Stimulated activated naive CD4-positive, alpha-beta T cell treated with Interleukin-2 at 50 U/mL for 16 hours (primary cell): ENCODE data around the gene TNFSF15.

ENCODE experiments used
- DNase-seq: peaks from one replicate; lab custom pipeline; 2025; lab: John Stamatoyannopoulos, UW

The TNFSF15 gene

GRCh38 chr9:114825126-114825795 is 19.4 kb upstream of the TNFSF15 start:
- no peak for DNase-seq

DNA sequence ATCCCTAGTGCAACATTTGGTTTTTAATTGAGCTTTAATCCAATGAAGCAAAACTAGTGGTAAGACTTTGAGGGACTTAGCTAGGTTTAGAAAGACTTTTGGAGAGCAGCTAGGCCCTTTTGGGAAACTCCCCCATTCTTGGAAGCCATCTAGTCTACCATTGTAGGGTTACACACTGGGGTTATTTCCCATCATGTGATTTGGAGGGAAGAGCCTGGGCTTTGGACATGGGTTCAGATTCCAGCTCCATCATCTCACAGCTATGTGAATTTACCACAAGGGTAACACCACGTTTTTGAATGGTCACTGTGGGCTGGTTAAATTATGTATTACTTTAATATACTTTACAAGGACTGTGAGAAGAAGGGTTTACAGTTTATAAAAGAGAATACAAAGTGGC is 18.3 kb upstream of the TNFSF15 start:
- no peak for DNase-seq

- DNase-seq = no peak
Measured at GRCh38 chr9:114823441-114823840, 17.6 kb upstream of the TNFSF15 start.

DNA sequence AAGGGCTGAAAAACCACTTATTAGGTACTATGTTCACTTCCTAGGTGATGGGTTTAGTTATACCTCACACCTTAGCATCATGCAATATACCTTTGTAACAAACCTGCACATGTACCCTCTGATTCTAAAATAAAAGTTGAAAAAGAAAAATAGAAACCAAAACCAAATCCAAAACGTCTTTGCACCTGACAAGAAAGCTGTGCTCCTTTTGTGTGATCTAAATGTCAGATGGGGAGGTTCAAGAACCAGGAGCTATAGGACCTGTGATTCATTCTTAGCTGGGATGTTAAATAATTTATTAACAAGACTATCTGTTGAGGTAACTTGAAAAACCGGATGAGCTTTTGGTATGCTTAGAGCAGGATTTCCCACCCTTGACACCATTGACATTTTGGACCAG is 16.9 kb upstream of the TNFSF15 start:
- DNase-seq = no peak

DNA sequence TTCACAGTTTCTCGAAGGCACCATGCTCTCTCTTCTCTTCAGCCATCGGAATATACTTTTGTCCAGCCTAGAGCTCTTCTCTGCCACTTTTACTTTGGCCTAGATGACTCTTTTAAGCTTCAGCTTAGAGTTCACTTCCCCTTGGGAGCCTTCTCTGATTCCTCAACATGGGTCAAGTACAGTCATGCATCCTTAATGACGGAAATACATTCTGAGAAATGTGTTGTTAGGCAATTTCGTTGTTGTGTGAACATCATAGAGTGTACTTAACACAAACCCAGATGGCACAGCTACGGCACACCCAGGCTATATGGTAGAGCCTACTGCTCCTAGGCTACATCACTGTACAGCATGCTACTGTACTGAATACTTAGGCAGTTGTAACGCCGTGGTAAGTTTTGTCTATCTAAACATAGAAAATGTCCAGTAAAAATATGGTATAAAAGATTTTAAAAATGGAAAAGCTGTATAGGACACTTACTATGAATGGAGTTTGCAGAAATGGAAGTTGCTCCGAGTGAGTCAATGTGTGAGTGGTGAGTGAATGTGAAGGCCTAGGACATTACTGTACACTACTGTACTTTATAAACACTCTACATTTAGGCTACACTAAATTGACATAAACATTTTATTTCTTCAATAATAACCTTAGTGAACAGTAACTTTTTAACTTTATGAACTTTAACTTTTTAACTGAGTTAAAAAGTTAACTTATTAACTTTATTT is 15.1 kb upstream of the TNFSF15 start:
- DNase-seq = no peak

DNA sequence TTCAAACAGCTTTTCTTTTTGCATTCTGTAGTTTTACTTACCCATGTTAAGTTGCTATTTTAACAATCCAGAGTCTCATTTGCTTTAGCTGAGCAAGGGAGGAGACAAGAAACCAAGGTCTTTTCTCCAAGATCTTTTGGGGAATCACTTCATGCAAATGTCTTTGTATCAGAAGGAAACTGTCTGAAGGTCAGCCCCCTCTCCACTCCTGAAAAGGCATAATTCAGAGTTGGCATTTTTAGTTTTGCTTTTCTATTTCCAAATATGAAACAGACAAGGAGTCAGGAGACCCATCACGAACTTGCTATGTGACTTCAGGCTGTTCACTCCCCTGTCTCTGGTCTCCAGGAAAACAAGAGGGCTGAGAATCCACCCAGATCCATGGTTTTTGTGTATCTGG is 12.3 kb upstream of the TNFSF15 start:
- no peak for DNase-seq

DNA sequence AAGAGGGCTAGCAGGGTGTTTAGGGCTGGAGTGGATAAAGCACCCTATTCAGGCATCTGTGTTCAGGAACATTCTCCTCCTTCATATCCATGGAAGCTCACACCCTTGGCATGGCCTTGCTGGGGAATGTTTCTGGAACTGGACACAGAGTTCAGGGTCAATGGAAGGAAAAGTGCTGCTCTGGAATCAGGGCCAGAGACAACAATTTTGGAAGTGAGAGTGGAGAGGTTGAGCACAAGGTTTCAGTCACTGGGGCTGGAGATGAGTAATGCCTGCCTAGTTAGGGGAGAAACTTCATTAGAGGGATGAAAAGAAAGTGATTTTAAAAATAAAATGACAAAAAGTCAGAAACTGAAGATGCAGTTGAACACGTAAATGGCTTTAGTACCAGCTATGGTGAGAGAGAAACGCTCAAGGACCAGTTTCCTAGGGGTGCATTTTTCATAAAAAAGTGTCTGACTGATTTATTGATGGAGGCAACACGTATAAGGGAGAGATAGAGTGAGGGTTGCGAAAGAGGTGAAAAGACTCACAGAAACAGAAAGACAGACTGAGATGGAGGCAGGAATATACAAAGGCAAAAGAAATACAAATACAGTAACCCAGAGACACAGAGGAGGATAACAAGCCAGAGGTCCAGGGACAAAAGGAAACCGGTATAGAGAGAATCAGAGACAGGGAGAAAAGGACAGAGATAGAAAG is 8.0 kb upstream of the TNFSF15 start:
- DNase-seq = no peak

GRCh38 chr9:114811966-114812636 is 6.3 kb upstream of the TNFSF15 start:
- DNase-seq = no peak

- DNase-seq = no peak
Measured at GRCh38 chr9:114811301-114811700, 5.5 kb upstream of the TNFSF15 start.

DNA sequence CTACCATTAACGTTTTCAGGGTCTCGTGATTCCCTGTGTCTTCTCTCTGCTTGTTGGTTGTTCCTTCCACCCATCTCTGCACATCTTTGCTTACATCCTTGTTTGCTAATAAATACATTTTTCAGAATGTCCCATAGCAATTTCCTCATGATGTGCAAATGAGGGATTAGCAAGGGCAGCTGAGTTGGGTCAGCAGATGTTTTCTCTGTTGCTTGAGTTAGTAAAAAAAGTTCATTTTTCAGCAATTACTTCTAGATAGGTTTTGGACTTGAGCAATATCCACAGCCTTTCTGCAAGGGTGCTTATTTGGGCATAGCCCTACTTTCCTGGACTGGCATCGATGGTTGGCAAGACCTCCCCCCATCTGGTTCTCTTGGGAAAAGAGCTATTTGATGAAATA is 4.8 kb upstream of the TNFSF15 start:
- DNase-seq = no peak

DNA sequence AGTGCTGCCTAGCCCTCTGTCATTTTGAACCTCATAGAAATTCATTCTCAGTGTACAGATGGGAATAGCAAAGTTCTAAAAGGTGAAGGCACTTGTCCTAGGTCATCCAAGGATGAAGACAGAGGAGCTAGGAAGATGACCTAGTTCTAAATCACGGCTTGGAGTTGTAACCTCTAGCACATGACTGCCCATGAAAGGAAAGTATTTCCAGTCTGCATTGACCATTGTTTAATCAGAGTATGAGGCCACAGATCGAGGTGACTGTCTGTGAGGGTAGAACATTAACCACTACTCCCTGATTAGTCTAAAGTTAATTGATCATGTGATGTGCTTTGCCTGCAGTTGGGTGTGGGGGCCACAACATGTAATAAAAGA is 674 bp upstream of the TNFSF15 start:
- DNase-seq = no peak

DNA sequence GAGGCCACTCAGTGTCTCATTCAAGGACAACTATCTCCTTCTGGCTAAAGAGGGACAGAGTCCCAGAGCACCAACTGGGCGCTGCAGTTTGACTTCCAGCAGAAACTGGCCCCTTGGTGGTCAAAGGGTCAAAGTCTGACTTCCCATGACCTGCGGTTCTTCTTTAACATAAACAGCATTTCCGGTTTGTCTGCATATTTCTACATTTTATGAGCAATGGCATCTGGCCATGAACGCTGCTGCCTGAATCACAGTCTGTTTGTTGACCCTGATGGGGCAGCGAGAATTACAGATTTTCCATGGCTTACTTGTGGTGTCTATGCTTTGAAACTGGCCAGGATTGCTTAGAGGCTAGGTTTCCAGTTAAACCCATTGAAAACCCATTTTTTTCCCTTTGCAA is 1.3 kb downstream of the TNFSF15 start:
- DNase-seq = no peak

DNA sequence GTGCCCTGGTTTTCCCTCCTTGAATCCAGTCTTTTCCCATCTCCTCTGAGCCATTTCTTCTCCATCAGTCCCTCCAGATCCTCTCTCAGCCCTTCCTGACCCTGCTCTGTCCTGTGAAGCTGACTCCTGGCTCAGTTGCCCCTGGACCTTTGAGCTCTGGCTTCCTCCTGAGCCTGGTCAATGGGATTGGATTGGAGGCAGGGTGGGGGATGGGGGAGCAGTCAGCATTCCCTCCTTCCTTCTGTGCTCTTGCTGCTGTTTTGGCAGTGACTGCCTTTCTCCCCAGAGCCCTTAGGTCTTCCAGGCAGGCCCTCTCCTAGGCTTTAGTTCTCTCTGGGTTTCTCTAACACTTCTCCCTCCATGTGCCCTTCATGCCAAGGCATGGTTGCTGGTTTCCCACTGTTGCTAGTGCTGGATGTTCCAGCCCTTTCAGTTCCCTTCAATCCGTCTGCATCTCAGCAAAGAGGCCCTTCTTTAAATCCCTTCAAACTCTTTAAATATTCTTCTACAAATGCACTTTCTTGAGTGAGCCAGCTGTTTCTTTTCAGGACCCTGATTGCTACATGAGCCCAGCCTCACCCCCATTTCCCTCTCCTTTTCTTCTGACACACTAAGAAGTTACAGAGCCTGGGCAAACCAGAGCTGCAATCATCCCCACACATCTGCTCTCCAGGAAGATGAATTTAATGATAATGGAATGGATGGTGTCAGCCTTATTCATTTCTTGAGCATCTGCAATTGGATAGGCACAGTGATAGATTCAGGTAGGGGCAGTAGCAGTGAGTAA is 2.2 kb downstream of the TNFSF15 start:
- DNase-seq = no peak

- DNase-seq = no peak
Measured at GRCh38 chr9:114799925-114800324, 5.9 kb downstream of the TNFSF15 start.

DNA sequence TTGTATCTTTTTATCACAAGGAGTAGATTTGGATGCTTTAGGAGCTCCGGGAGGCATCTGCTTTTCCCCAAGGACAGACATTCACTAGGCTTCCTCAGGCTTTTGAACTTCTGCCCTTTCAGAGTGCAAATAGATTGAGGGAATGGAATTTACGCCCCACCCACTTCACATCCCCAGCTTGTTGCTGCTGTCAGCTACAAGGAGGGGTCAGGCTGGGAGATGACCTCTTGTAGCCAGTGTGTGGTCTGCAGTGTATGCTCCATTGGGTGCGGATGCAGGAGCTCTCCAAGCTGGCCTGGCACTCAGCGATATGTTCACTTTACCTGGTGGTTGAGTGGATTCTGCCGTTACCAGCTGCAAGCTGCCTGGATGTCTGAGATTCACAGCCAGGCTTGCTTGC is 6.4 kb downstream of the TNFSF15 start:
- DNase-seq = no peak

- DNase-seq = no peak
Measured at GRCh38 chr9:114798780-114799427, 6.9 kb downstream of the TNFSF15 start.

DNA sequence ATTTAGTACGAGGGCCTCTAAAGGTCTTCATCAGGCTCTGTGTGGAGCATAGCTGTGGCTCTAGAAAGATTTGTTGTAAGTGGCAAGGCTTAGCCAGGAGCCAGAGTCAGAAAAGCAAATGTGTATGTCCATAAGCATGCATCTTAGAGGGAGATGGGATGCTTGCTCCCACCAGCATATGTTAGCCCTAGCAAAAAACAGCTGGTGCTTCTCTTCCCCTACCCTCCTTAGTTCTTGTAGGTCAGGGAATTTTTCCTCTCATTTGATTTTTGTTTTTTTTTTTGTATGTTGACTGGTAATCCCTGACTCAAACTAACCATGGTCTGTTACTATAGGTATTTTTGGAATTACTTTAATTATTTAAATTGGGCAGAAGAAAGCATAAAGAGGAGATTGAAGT is 7.7 kb downstream of the TNFSF15 start:
- DNase-seq = no peak

DNA sequence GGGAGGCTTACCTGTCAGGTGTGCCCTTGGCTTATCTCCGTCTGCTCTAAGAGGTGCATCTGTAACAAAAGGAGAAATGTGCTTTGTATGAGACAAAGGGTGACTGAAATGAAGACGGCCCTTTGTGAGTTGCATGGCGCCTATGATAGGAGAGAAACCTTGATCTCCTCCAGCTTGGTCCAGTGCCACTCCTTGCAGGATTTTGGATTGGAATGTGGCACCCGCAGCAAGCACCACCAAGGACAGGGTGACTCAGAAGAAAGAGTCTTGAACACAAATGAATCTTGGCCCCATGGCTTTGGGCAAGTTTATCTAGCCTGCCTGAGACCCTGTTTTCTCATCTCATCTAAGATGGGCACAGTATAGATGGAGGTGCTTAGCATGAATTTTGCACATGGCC is 13.4 kb downstream of the TNFSF15 start:
- no peak for DNase-seq

GRCh38 chr9:114791736-114792135 is 14.1 kb downstream of the TNFSF15 start:
- no peak for DNase-seq

DNA sequence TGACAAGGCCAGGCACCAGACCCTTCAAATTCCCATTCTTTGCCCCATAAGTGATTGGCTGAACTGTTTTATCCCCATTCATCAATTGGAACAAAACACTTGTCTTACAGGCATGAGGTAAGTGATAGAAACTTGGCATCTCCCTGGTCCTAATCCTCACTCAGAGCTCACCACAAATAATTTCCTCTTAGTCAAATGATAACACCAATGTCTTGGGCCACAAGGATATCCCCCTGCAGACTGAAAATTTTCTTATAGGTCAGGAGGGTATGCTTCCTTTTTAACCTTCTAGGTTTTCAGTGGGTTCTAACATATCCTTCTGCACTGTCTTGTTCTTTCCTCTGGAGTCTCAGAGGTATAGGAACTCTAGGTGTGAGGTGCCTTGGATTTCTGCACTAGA is 14.5 kb downstream of the TNFSF15 start:
- no peak for DNase-seq

GRCh38 chr9:114790521-114790920 is 15.3 kb downstream of the TNFSF15 start:
- DNase-seq = no peak
